NOMO-1 treated with DMSO at 0.1 percent for 48 hours (cell line): ENCODE measurements around the gene TARBP1.
A peak's percentile ranks its signal among the peaks of the same experiment; 100 is the strongest.

Experiments
- DNase-seq: peaks from one replicate; lab custom pipeline; 2025; ENCODE audit not compliant: unreplicated experiment; lab: John Stamatoyannopoulos, UW

The TARBP1 gene

GRCh38 chr1:234486858-234487840 is 8.2 kb upstream of the TARBP1 start:
- DNase-seq: peak; percentile 90

- no peak for DNase-seq
Measured at GRCh38 chr1:234484991-234485739, 6.2 kb upstream of the TARBP1 start.

GRCh38 chr1:234484218-234484617 is 5.2 kb upstream of the TARBP1 start:
- no peak for DNase-seq

GRCh38 chr1:234481771-234482170 is 2.8 kb upstream of the TARBP1 start:
- no peak for DNase-seq

- DNase-seq: no peak
Measured at GRCh38 chr1:234479866-234480265, 887 bp upstream of the TARBP1 start.

- no peak for DNase-seq
Measured at GRCh38 chr1:234479310-234479559, 256 bp upstream of the TARBP1 start.

GRCh38 chr1:234478152-234478480 is 863 bp downstream of the TARBP1 start:
- DNase-seq: peak; percentile 49

- no peak for DNase-seq
Measured at GRCh38 chr1:234477386-234478151, 1.4 kb downstream of the TARBP1 start.

GRCh38 chr1:234476172-234476571 is 2.8 kb downstream of the TARBP1 start:
- peak; percentile 28 for DNase-seq

- DNase-seq: no peak
Measured at GRCh38 chr1:234475167-234475793, 3.7 kb downstream of the TARBP1 start.

- no peak for DNase-seq
Measured at GRCh38 chr1:234474375-234474774, 4.6 kb downstream of the TARBP1 start.

- no peak for DNase-seq
Measured at GRCh38 chr1:234473118-234473517, 5.9 kb downstream of the TARBP1 start.

GRCh38 chr1:234469376-234469775 is 9.6 kb downstream of the TARBP1 start:
- DNase-seq: no peak

- no peak for DNase-seq
Measured at GRCh38 chr1:234468580-234468979, 10.4 kb downstream of the TARBP1 start.

- DNase-seq: no peak
Measured at GRCh38 chr1:234467821-234468220, 11.2 kb downstream of the TARBP1 start.

- no peak for DNase-seq
Measured at GRCh38 chr1:234466945-234467344, 12.0 kb downstream of the TARBP1 start.

GRCh38 chr1:234463749-234464148 is 15.2 kb downstream of the TARBP1 start:
- no peak for DNase-seq

- DNase-seq: no peak
Measured at GRCh38 chr1:234460652-234461051, 18.3 kb downstream of the TARBP1 start.

- no peak for DNase-seq
Measured at GRCh38 chr1:234458352-234459017, 20.5 kb downstream of the TARBP1 start.

- no peak for DNase-seq
Measured at GRCh38 chr1:234454926-234455325, 24.1 kb downstream of the TARBP1 start.
